ENCODE data around the gene CNNM4.

GRCh38 chr2:96808176-96808837 is 47.6 kb downstream of the CNNM4 start:
- TF ChIP-seq GATA3 (IDR thresholded peaks at IDR 0.05; ENCODE audit: low read depth, low read length) (no peak), GATA2 (IDR thresholded peaks at IDR 0.05; ENCODE audit: low read depth, low read length) (no peak)

Measured in SH-SY5Y (cell line).